Heart left ventricle (tissue), 16 donors: ENCODE data around the gene ARFGAP1. TPM values are rescaled to one million over a fixed set of nuclear protein-coding genes. Genes with fewer than 3 reads are reported as not detected.

Source experiments
- ATAC-seq, 4 donors: fragments of 200-7000 bp; cut with Tn5 transposase; one replicate each; pipeline ENCODE4 v1.9.1; 2020 to 2022; ENCODE audit warnings: moderate library complexity in 4 of 4, mild to moderate bottlenecking in 3 of 4, moderate number of reproducible peaks in 1 of 4
- DNase-seq, 5 donors: peaks; one replicate each; pipeline ENCODE4 v3.0.0-alpha.2; 2020
- H3K27ac ChIP-seq, 12 donors: fragments of 200-600 bp; sonication (generic) in 4 of 12; one replicate each; pipeline versions ENCODE4 v1.5.0 to v1.8.0; 2016 to 2022; ENCODE audit warnings: mild to moderate bottlenecking in 2 of 12
- H3K27me3 ChIP-seq, 9 donors: fragments of 200-600 bp; sonication (generic) in 2 of 9; one replicate each; pipeline versions ENCODE4 v1.5.1 to v1.8.0; 2016 to 2022; ENCODE audit warnings: mild to moderate bottlenecking in 3 of 9
- H3K36me3 ChIP-seq, 9 donors: fragments of 200-600 bp; sonication (generic) in 2 of 9; one replicate each; pipeline versions ENCODE4 v1.5.0 to v1.8.0; 2018 to 2022; ENCODE audit warnings: mild to moderate bottlenecking in 2 of 9
- H3K4me1 ChIP-seq, 12 donors: fragments of 200-600 bp; sonication (generic) in 4 of 12; one replicate each; pipeline versions ENCODE4 v1.5.0 to v1.8.0; 2016 to 2022; ENCODE audit warnings: mild to moderate bottlenecking in 3 of 12
- H3K4me3 ChIP-seq, 12 donors: fragments of 200-600 bp; sonication (generic) in 4 of 12; one replicate each; pipeline versions ENCODE4 v1.5.0 to v1.8.0; 2017 to 2022; ENCODE audit warnings: mild to moderate bottlenecking in 9 of 12, moderate library complexity in 4 of 12
- H3K9me3 ChIP-seq, 12 donors: fragments of 200-600 bp; sonication (generic) in 4 of 12; one replicate each; pipeline versions ENCODE4 v1.5.0 to v1.8.0; 2016 to 2022; ENCODE audit warnings: mild to moderate bottlenecking in 1 of 12
- CTCF ChIP-seq, 12 donors: fragments of 200-600 bp; sonication (generic) in 4 of 12; IDR thresholded peaks; one replicate each; pipeline versions ENCODE4 v1.5.0 to v1.8.0; 2018 to 2022; ENCODE audit warnings: antibody characterized with exemption in 12 of 12, mild to moderate bottlenecking in 5 of 12
- POLR2A ChIP-seq, 2 donors: fragments of 450-650 bp; IDR thresholded peaks; one replicate each; pipeline ENCODE4 v1.6.1; 2017; ENCODE audit warnings: antibody characterized with exemption in 2 of 2, mild to moderate bottlenecking in 2 of 2, moderate library complexity in 2 of 2
- WGBS, 4 donors: extraction: QIAGEN DNeasy Blood & Tissue Kit in 2 of 4; methylation state at CpG; one replicate each; pipeline versions ENCODE4 v1.1.5 to v1.1.7; 2013 to 2018; 5-methylcytosine and 5-hydroxymethylcytosine counted together
- intact Hi-C, 10 donors: fragments of 100-400 bp; cut with DNase I; formaldehyde crosslinking; loops; one replicate each; pipeline versions ENCODE4 v1.11.1 to v1.14.2; 2022
- polyA plus RNA-seq, 2 donors: library from polyadenylated mRNA; stranded (reverse); fragments of 200-250 nt; gene quantifications; one replicate each; pipeline ENCODE4 v1.2.3, GENCODE V29; 2013
- total RNA-seq, 9 donors: library from RNA; depleted of rRNA in 2 of 9; stranded (reverse); fragments of >200 nt in 2 of 9; fragmentation: NEBNext Ultra II Directional in 3 of 9; extraction: Animal tissue kit (Norgen Biotek cat#: 25700) in 3 of 9; gene quantifications; one replicate each; pipeline versions ENCODE4 v1.1.0 to v1.2.4, GENCODE V29; 2016 to 2023
- donor health status: ischemic (EF 13 %, LVEDD 7.1; RV severe dilation, severe dysfunction).
- donor health status: healthy with polysubstance abuse.
- donor health status: DM: no; HTN: yes; CAD: no.
- donor health status: DM: no; HTN: no; CAD: no.
- donor health status: ischemic (EF 25% LVEDD 6.9; RV normal size, moderate dysfunction).
- donor health status: ischemic (EF 25% LVEDD 5.7; RV mildly dilated, moderate dysfunction).
- donor health status: healthy.
- donor health status: DM: yes; HTN: yes; CAD: no.
- donor health status: ischemic (EF 35%, LVEDD 5.7; RV mildly dilated, moderate dysfunction).
- donor health status: nonischemic (EF 11% LVEDD 7.7; RV severe dilation, severe dysfunction).
- donor health status: DM: yes; HTN: yes; CAD: no.
- donor health status: PGD.
- donor health status: ischemic (EF 29% LVEDD 5.4; RV normal size, mild dysfunction).
- donor health status: nonischemic (EF 23%, LVEDD 6.1; RV moderate dilation, normal function).

Gene ARFGAP1
- total and polyA plus RNA-seq, 11 donors = 14.3 to 51.6 (median 29.5) TPM

GRCh38 chr20:63316502-63316921 is 43.9 kb downstream of the ARFGAP1 start:
- WGBS, 4 donors = 73 to 81% (median 78%) methylated on average over 12 to 14 of the region's 14 CpGs
- DNase-seq = no peak
- Histone ChIP-seq H3K36me3 (no peaks in the 10 kb centered on the region), H3K4me3 (no peak overlapping the region), H3K27ac (no peak overlapping the region), H3K27me3 (peaks cover 0 to 23% (median 0%) of the 10 kb centered on the region in 9 donors), H3K4me1 (peaks cover 0 to 7% (median 0%) of the 10 kb centered on the region in 12 donors), H3K9me3 (no peaks in the 10 kb centered on the region)
- no peak for ATAC-seq
- intact Hi-C loops = no loop called here
- TF ChIP-seq POLR2A (IDR thresholded peaks at IDR 0.05) = no peak
- no peak for TF ChIP-seq CTCF (IDR thresholded peaks at IDR 0.05)

GRCh38 chr20:63317061-63317460 is 44.4 kb downstream of the ARFGAP1 start:
- 83 to 95% (median 92%) methylated on average over 6 of the region's 6 CpGs for WGBS, 4 donors
- Histone ChIP-seq H3K4me3 (no peak overlapping the region), H3K27me3 (peaks cover 0 to 25% (median 0%) of the 10 kb centered on the region in 9 donors), H3K36me3 (no peaks in the 10 kb centered on the region), H3K9me3 (no peaks in the 10 kb centered on the region), H3K27ac (no peak overlapping the region), H3K4me1 (peaks cover 0 to 7% (median 0%) of the 10 kb centered on the region in 12 donors)
- DNase-seq = peak in 1 of 5 donors; percentile 11
- TF ChIP-seq CTCF (IDR thresholded peaks at IDR 0.05) = no peak
- TF ChIP-seq POLR2A (IDR thresholded peaks at IDR 0.05) = no peak
- intact Hi-C loops = no loop called here
- ATAC-seq = no peak

- intact Hi-C loops = no loop called here
- Histone ChIP-seq H3K36me3 (no peaks in the 10 kb centered on the region), H3K27me3 (peaks cover 0 to 29% (median 0%) of the 10 kb centered on the region in 9 donors), H3K4me1 (peaks cover 0 to 7% (median 0%) of the 10 kb centered on the region in 12 donors), H3K4me3 (no peak overlapping the region), H3K9me3 (no peaks in the 10 kb centered on the region), H3K27ac (no peak overlapping the region)
- ATAC-seq (no peak), DNase-seq (peak in 3 of 5 donors; percentile 9 to 47 (median 24))
- no peak for TF ChIP-seq CTCF (IDR thresholded peaks at IDR 0.05)
- no peak for TF ChIP-seq POLR2A (IDR thresholded peaks at IDR 0.05)
- 81 to 86% (median 83%) methylated on average over 17 to 18 of the region's 18 CpGs for WGBS, 4 donors
These were observed 45.1 kb downstream of the ARFGAP1 start for GRCh38 chr20:63317601-63318291.

- no peaks in the 10 kb centered on the region for H3K9me3 ChIP-seq
- DNase-seq (peak in 2 of 5 donors; percentile 14 to 48), ATAC-seq (no peak)
- TF ChIP-seq POLR2A (IDR thresholded peaks at IDR 0.05) (no peak), CTCF (IDR thresholded peaks at IDR 0.05) (no peak)
- H3K36me3 ChIP-seq = no peaks in the 10 kb centered on the region
- peaks cover 0 to 4% (median 0%) of the 10 kb centered on the region in 12 donors for H3K4me1 ChIP-seq
- peaks cover 0 to 33% (median 0%) of the 10 kb centered on the region in 9 donors for H3K27me3 ChIP-seq
- intact Hi-C loops = no loop called here
- 84 to 93% (median 88%) methylated on average over 14 to 24 of the region's 24 CpGs for WGBS, 4 donors
- no peak overlapping the region for H3K27ac ChIP-seq
- no peak overlapping the region for H3K4me3 ChIP-seq
These were observed 46.0 kb downstream of the ARFGAP1 start for GRCh38 chr20:63318391-63319163.
